HPDE6-E6E7 (cell line): ENCODE measurements around the gene PIP5K1C.
"Not testable (repeated sequence)": the region's sequence is repeated elsewhere in the genome, so short reads cannot be mapped to it uniquely, and the experiment has no call there.

Experiments
- DNase-seq: peaks from one replicate; pipeline ENCODE4 v3.0.0; 2011; ENCODE audit warnings: missing footprints; ENCODE audit errors: extremely low spot score

Gene PIP5K1C

GRCh38 chr19:3660493-3661219 lies 39.6 kb downstream of the PIP5K1C start:
- no peak for DNase-seq

GRCh38 chr19:3659746-3660112 lies 40.5 kb downstream of the PIP5K1C start:
- DNase-seq: no peak

- no peak for DNase-seq
Observed at GRCh38 chr19:3658870-3659745, 41.2 kb downstream of the PIP5K1C start.

GRCh38 chr19:3658004-3658869 lies 42.0 kb downstream of the PIP5K1C start:
- no peak for DNase-seq

- no peak for DNase-seq
Observed at GRCh38 chr19:3657395-3657769, 42.9 kb downstream of the PIP5K1C start.

GRCh38 chr19:3656747-3657394 lies 43.4 kb downstream of the PIP5K1C start:
- DNase-seq: peak; percentile 75

GRCh38 chr19:3656073-3656746 lies 44.1 kb downstream of the PIP5K1C start:
- peak; percentile 45 for DNase-seq

- peak; percentile 99 for DNase-seq
Observed at GRCh38 chr19:3655402-3656072, 44.7 kb downstream of the PIP5K1C start.

- no peak for DNase-seq
Observed at GRCh38 chr19:3653865-3654513, 46.3 kb downstream of the PIP5K1C start.

- no peak for DNase-seq
Observed at GRCh38 chr19:3653081-3653795, 47.0 kb downstream of the PIP5K1C start.

GRCh38 chr19:3652422-3652821 lies 47.8 kb downstream of the PIP5K1C start:
- DNase-seq: no peak

- DNase-seq: no peak
Observed at GRCh38 chr19:3651684-3652083, 48.6 kb downstream of the PIP5K1C start.

GRCh38 chr19:3649888-3650287 lies 50.4 kb downstream of the PIP5K1C start:
- DNase-seq: no peak

- no peak for DNase-seq
Observed at GRCh38 chr19:3648037-3648905, 52.0 kb downstream of the PIP5K1C start.

GRCh38 chr19:3647102-3647501 lies 53.2 kb downstream of the PIP5K1C start:
- DNase-seq: not testable (repeated sequence)

GRCh38 chr19:3646336-3647092 lies 53.8 kb downstream of the PIP5K1C start:
- no peak for DNase-seq

- DNase-seq: no peak
Observed at GRCh38 chr19:3645726-3646125, 54.5 kb downstream of the PIP5K1C start.

GRCh38 chr19:3645067-3645396 lies 55.2 kb downstream of the PIP5K1C start:
- DNase-seq: no peak
